ENCODE measurements around the gene MCTP1. TPM values are rescaled to one million over a fixed set of nuclear protein-coding genes. Genes with fewer than 3 reads are reported as not detected.

MCTP1 gene
- total RNA-seq (under 1 TPM; 0.51 to 0.55 TPM), polyA plus RNA-seq (0.92 TPM)

DNA sequence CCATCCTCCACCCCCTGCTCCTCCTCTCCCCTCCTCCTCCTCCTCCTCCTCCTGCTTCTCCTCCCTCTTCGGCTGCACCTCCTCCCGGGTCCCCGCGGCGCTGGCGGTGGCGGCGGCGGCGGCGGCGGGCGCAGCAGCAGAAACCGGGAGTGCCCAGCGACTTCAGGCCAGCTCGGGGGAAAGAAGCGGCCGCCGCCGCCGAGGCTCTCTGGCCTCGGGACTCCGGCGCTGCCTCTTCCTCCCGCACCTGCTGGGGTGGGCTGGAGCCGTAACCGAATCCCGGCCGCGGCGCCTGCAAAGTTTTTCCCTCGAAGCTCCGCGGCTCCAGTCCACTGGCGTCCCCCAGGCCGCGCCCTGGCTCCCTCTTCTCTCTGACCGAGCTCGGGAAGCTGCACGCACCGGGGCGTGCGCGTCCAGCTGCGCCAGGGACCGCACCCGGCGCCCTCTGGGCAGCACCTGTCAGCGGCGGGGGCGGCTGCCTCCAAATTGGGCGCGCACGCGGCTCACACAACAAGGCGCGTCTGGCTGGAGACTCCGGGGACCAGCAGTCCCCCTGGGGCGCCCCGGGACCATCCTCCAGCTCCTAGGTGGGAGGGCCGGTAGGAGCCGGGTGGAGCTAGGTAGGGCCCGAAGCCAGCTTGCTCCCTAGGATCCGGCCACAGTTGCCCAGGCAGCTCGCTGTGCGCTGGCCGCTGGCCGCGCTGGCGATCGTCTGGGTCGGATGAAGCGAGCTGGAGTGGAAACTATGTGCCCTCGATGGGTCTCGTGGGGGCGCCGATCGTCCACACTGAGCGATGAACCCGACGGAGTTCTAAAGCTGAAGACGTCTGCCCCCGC, at the start of gene MCTP1:
Gene MCTP1, minus strand, starts transcription at position 523 of the 837 bp plus-strand sequence.
- H3K4me3 ChIP-seq (ENCODE audit: low read length): peak within 1 kb of the TSS; percentile 22
- Mint-ChIP-seq H3K9me3 (peaks cover 0 to 4% (median 2%) of the 10 kb centered on the region in 5 donors), H3K27me3 (peaks cover 39 to 70% of the 10 kb centered on the region in 2 donors), H3K4me1 (peaks cover 12 to 14% (median 13%) of the 10 kb centered on the region in 3 donors), H3K36me3 (peaks cover 0 to 3% (median 0%) of the 10 kb centered on the region in 3 donors), H3K4me3 (peak within 1 kb of the TSS in 6 of 7 donors; percentile 53 to 86 (median 58)), H3K27ac (no peak within 1 kb of the TSS)
- no peaks in the 10 kb centered on the region for H3K36me3 ChIP-seq (ENCODE audit: insufficient read depth, low read length)
- H3K4me1 ChIP-seq (ENCODE audit: insufficient read depth, low read length): no peaks in the 10 kb centered on the region
- peaks cover 17% of the 10 kb centered on the region for H3K27me3 ChIP-seq (ENCODE audit: insufficient read depth, low read length, poor library complexity, severe bottlenecking)
- no peak within 1 kb of the TSS for H3K27ac ChIP-seq (ENCODE audit: low read depth, low read length)
- no peak for DNase-seq
- ChIA-PET POLR2A (no interaction called here), CTCF (no interaction called here)
- no peaks in the 10 kb centered on the region for H3K9me3 ChIP-seq (ENCODE audit: low read length)

DNA sequence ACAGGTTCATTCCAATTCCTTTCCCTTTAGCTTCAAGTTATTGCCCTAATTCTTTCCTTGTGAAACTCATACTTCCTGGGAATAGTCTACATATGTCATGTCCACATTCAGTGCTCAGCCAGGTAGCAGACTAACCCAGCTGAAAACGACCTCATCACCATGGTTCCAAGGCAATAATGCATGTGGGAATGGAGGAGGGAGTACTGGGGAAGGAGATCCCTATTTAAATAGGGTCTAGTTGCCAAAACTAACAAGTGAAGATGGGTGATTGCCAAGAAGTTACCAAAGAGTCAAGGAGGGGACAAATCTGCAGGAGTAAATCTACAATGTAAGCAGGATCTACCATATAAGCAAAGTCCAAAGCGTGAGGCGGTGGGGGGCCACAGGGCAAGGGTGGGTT, 47.3 kb upstream of the MCTP1 start:
- ChIA-PET CTCF (no interaction called here), POLR2A (no interaction called here)
- no peaks in the 10 kb centered on the region for H3K36me3 Mint-ChIP-seq
- H3K27ac ChIP-seq (ENCODE audit: low read depth, low read length): no peak overlapping the region
- no peak for DNase-seq
- no peak overlapping the region for H3K27ac Mint-ChIP-seq
- no peak overlapping the region for H3K4me3 ChIP-seq (ENCODE audit: low read length)
- H3K9me3 ChIP-seq (ENCODE audit: low read length): no peaks in the 10 kb centered on the region
- no peaks in the 10 kb centered on the region for H3K4me1 ChIP-seq (ENCODE audit: insufficient read depth, low read length)
- H3K9me3 Mint-ChIP-seq: peaks cover 0 to 7% (median 3%) of the 10 kb centered on the region in 5 donors
- H3K36me3 ChIP-seq (ENCODE audit: insufficient read depth, low read length): no peaks in the 10 kb centered on the region
- peaks cover 4 to 8% of the 10 kb centered on the region in 2 donors for H3K27me3 Mint-ChIP-seq
- H3K4me1 Mint-ChIP-seq: no peaks in the 10 kb centered on the region
- no peak overlapping the region for H3K4me3 Mint-ChIP-seq
- H3K27me3 ChIP-seq (ENCODE audit: insufficient read depth, low read length, poor library complexity, severe bottlenecking): no peaks in the 10 kb centered on the region

DNA sequence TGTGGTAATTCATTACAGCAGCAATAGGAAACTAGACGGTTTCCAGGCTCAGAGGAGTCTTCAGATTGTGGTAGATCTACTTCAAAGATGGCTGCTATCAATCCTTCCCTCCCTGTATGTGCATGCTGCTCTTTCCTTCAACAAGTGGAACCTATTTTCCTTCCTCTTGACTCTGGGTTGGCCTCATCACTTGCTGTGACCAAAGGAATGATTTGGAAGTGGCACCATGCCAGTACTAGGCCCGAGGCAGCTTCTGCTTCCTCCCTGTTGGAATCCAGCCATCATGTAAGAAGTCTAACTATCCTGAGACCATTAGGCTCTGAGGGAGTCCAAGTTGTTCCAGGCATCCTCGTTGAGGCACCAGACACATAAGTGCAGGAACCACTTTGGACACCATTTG, 46.5 kb upstream of the MCTP1 start:
- no peaks in the 10 kb centered on the region for H3K36me3 Mint-ChIP-seq
- no peak overlapping the region for H3K4me3 ChIP-seq (ENCODE audit: low read length)
- CTCF ChIA-PET: no interaction called here
- H3K27ac ChIP-seq (ENCODE audit: low read depth, low read length): no peak overlapping the region
- H3K9me3 ChIP-seq (ENCODE audit: low read length): no peaks in the 10 kb centered on the region
- no peak for DNase-seq
- H3K27ac Mint-ChIP-seq: peak overlapping the region in 1 of 8 donors; percentile 36
- POLR2A ChIA-PET: no interaction called here
- H3K4me3 Mint-ChIP-seq: no peak overlapping the region
- H3K27me3 Mint-ChIP-seq: peaks cover 4 to 6% of the 10 kb centered on the region in 2 donors
- no peaks in the 10 kb centered on the region for H3K4me1 ChIP-seq (ENCODE audit: insufficient read depth, low read length)
- no peaks in the 10 kb centered on the region for H3K4me1 Mint-ChIP-seq
- peaks cover 0 to 7% (median 3%) of the 10 kb centered on the region in 5 donors for H3K9me3 Mint-ChIP-seq
- H3K27me3 ChIP-seq (ENCODE audit: insufficient read depth, low read length, poor library complexity, severe bottlenecking): no peaks in the 10 kb centered on the region
- no peaks in the 10 kb centered on the region for H3K36me3 ChIP-seq (ENCODE audit: insufficient read depth, low read length)

DNA sequence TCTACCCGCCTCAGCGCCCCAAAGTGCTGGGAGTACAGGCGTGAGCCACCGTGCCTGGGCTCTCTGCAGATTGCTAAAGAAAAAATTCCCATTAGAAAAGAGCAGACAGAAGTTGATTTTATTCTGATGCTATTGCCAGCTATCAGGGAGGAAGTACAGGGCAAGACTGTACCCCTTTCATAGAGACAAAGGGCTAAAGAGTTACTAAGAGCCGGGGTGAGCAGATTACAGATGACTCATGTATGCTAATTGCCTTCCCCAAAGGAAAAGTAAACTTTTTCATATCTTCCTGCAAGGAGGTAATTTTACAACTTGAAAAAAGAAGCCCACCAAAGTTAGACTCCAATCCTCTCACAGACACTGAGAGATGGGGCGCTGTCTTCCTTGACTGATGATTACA, 42.3 kb upstream of the MCTP1 start:
- no peak overlapping the region for H3K27ac ChIP-seq (ENCODE audit: low read depth, low read length)
- no peaks in the 10 kb centered on the region for H3K36me3 Mint-ChIP-seq
- no peak overlapping the region for H3K4me3 Mint-ChIP-seq
- ChIA-PET CTCF (no interaction called here), POLR2A (no interaction called here)
- no peaks in the 10 kb centered on the region for H3K36me3 ChIP-seq (ENCODE audit: insufficient read depth, low read length)
- H3K9me3 Mint-ChIP-seq: peaks cover 0 to 5% (median 3%) of the 10 kb centered on the region in 5 donors
- no peaks in the 10 kb centered on the region for H3K4me1 Mint-ChIP-seq
- H3K27ac Mint-ChIP-seq: no peak overlapping the region
- no peaks in the 10 kb centered on the region for H3K9me3 ChIP-seq (ENCODE audit: low read length)
- no peaks in the 10 kb centered on the region for H3K27me3 Mint-ChIP-seq
- no peak overlapping the region for H3K4me3 ChIP-seq (ENCODE audit: low read length)
- no peaks in the 10 kb centered on the region for H3K27me3 ChIP-seq (ENCODE audit: insufficient read depth, low read length, poor library complexity, severe bottlenecking)
- no peaks in the 10 kb centered on the region for H3K4me1 ChIP-seq (ENCODE audit: insufficient read depth, low read length)
- DNase-seq: no peak

DNA sequence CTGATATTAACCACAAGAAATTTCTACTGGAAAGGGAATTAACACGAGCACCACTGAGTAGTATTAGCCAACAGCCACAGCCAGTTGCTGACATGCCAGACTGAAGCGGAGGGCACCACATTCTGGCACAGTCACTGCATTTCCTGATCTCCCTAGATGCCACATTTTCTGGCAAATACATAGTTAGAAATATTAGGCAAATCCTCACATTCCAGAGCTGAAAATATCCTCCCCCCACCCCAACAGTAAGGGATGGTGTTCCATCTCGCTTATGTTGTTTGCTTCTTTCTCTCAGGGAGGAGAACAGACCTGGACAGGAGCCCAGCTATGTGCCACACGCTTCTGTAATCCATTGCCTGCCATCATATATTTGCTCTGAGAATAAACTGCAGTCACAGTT, 32.8 kb upstream of the MCTP1 start:
- Histone ChIP-seq H3K9me3 (ENCODE audit: low read length) (no peaks in the 10 kb centered on the region), H3K36me3 (ENCODE audit: insufficient read depth, low read length) (no peaks in the 10 kb centered on the region), H3K4me3 (ENCODE audit: low read length) (no peak overlapping the region), H3K27ac (ENCODE audit: low read depth, low read length) (no peak overlapping the region), H3K27me3 (ENCODE audit: insufficient read depth, low read length, poor library complexity, severe bottlenecking) (no peaks in the 10 kb centered on the region), H3K4me1 (ENCODE audit: insufficient read depth, low read length) (no peaks in the 10 kb centered on the region)
- ChIA-PET POLR2A (no interaction called here), CTCF (no interaction called here)
- DNase-seq: no peak
- H3K27ac Mint-ChIP-seq: no peak overlapping the region
- no peaks in the 10 kb centered on the region for H3K36me3 Mint-ChIP-seq
- H3K9me3 Mint-ChIP-seq: peaks cover 0 to 4% (median 0%) of the 10 kb centered on the region in 5 donors
- H3K4me1 Mint-ChIP-seq: no peaks in the 10 kb centered on the region
- peaks cover 5 to 9% of the 10 kb centered on the region in 2 donors for H3K27me3 Mint-ChIP-seq
- no peak overlapping the region for H3K4me3 Mint-ChIP-seq

DNA sequence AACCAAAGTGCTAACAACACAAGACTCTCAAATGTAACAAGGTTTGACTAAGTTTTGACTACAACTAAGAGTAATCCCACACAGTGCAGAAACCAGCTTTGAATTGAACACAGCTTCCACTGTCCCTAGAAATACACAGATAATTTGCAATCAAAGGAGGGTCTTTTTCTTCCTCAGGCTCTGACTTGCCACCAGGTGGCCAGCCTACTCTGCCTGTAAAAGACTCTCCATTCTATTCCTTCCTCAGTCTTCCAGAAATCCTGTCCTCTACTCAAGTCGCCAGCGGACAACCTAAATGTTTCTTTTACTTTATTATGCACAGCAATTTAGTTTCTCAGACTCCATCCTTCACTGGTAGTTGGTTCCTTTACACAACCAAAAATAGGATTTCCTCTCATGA, 32.2 kb upstream of the MCTP1 start:
- DNase-seq: no peak
- Mint-ChIP-seq H3K4me1 (no peaks in the 10 kb centered on the region), H3K36me3 (no peaks in the 10 kb centered on the region), H3K9me3 (peaks cover 0 to 6% (median 2%) of the 10 kb centered on the region in 5 donors), H3K27me3 (peaks cover 5 to 9% of the 10 kb centered on the region in 2 donors), H3K27ac (no peak overlapping the region), H3K4me3 (no peak overlapping the region)
- Histone ChIP-seq H3K4me3 (ENCODE audit: low read length) (no peak overlapping the region), H3K9me3 (ENCODE audit: low read length) (no peaks in the 10 kb centered on the region), H3K4me1 (ENCODE audit: insufficient read depth, low read length) (no peaks in the 10 kb centered on the region), H3K27ac (ENCODE audit: low read depth, low read length) (no peak overlapping the region), H3K36me3 (ENCODE audit: insufficient read depth, low read length) (no peaks in the 10 kb centered on the region), H3K27me3 (ENCODE audit: insufficient read depth, low read length, poor library complexity, severe bottlenecking) (no peaks in the 10 kb centered on the region)
- POLR2A ChIA-PET: no interaction called here
- CTCF ChIA-PET: no interaction called here

DNA sequence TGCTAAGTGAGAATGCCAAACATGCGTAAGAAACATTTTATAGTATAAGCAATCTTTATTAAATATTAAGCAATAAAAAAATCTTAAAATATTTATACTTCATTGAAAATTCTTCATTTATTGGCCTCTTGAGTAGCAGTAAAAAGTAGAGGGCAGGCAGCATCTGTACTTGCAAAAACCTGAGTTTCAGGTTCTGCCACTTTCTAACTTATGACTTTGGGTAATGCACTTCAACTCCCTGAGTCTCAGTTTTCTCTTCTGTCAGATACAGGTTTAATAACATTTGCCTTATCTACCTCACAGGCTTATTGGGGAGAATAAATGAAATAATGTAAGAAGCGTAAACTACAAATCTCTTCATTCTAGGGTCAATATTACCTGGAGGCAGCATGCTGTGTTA, 19.8 kb upstream of the MCTP1 start:
- POLR2A ChIA-PET: no interaction called here
- H3K9me3 Mint-ChIP-seq: peaks cover 0 to 2% (median 0%) of the 10 kb centered on the region in 5 donors
- no peak for DNase-seq

DNA sequence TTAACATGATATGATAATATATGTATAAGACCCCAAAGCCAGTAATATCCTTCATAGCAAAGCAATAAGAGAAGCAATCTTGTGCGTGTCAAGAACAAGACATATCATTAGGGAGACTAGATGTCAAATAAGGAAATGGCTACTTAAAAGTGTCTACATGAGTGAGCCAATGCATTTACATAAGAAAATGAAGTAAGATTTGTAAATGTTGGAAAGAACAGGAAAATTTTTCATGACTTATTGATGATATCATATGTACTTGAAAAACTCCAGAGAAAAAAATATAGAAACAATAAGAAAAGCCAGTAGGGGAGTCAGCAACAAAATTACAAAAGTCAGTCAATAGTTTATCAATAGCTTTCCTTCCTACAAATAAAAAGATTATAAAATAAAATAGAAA, 13.8 kb upstream of the MCTP1 start:
- Histone ChIP-seq H3K4me1 (ENCODE audit: insufficient read depth, low read length) (no peaks in the 10 kb centered on the region), H3K27ac (ENCODE audit: low read depth, low read length) (no peak overlapping the region), H3K9me3 (ENCODE audit: low read length) (no peaks in the 10 kb centered on the region), H3K27me3 (ENCODE audit: insufficient read depth, low read length, poor library complexity, severe bottlenecking) (no peaks in the 10 kb centered on the region), H3K36me3 (ENCODE audit: insufficient read depth, low read length) (no peaks in the 10 kb centered on the region), H3K4me3 (ENCODE audit: low read length) (no peak overlapping the region)
- no peak for DNase-seq
- H3K9me3 Mint-ChIP-seq: peaks cover 0 to 4% (median 0%) of the 10 kb centered on the region in 5 donors
- ChIA-PET CTCF (no interaction called here), POLR2A (no interaction called here)
- no peaks in the 10 kb centered on the region for H3K36me3 Mint-ChIP-seq
- H3K4me3 Mint-ChIP-seq: no peak overlapping the region
- H3K27me3 Mint-ChIP-seq: peaks cover 0 to 2% of the 10 kb centered on the region in 2 donors
- no peaks in the 10 kb centered on the region for H3K4me1 Mint-ChIP-seq
- no peak overlapping the region for H3K27ac Mint-ChIP-seq

More for the DNA sequence above, 19.8 kb upstream of the MCTP1 start:
- Histone ChIP-seq H3K36me3 (ENCODE audit: insufficient read depth, low read length) (no peaks in the 10 kb centered on the region), H3K9me3 (ENCODE audit: low read length) (no peaks in the 10 kb centered on the region), H3K4me3 (ENCODE audit: low read length) (no peak overlapping the region), H3K4me1 (ENCODE audit: insufficient read depth, low read length) (no peaks in the 10 kb centered on the region), H3K27ac (ENCODE audit: low read depth, low read length) (no peak overlapping the region), H3K27me3 (ENCODE audit: insufficient read depth, low read length, poor library complexity, severe bottlenecking) (no peaks in the 10 kb centered on the region)
- Mint-ChIP-seq H3K4me1 (no peaks in the 10 kb centered on the region), H3K36me3 (no peaks in the 10 kb centered on the region), H3K27me3 (no peaks in the 10 kb centered on the region), H3K4me3 (no peak overlapping the region), H3K27ac (no peak overlapping the region)
- CTCF ChIA-PET: no interaction called here

All from CD8-positive, alpha-beta memory T cell (primary cell).